DOHH2 (cell line): ENCODE data around the gene PAH.

ENCODE experiments used
- H3F3A ChIP-seq: fragments of 200-600 bp; sonication (generic), shearing (Covaris generic); 2 replicates; pipeline ENCODE4 v1.6.0; 2016; ENCODE audit warnings: antibody characterized with exemption, mild to moderate bottlenecking; ENCODE audit not compliant: control insufficient read depth, insufficient read depth
- H3K27ac ChIP-seq: fragments of 200-600 bp; sonication (generic); 2 replicates; pipeline ENCODE4 v1.5.1; 2014; ENCODE audit warnings: low read depth, mild to moderate bottlenecking, low read length, moderate library complexity
- H3K27me3 ChIP-seq: fragments of 200-600 bp; sonication (generic); 2 replicates; pipeline ENCODE4 v1.6.1; 2014; ENCODE audit warnings: mild to moderate bottlenecking, low read length, mixed read lengths; ENCODE audit not compliant: control insufficient read depth
- H3K36me3 ChIP-seq: fragments of 200-600 bp; sonication (generic); 2 replicates; pipeline ENCODE4 v1.6.1; 2014; ENCODE audit warnings: mild to moderate bottlenecking, low read length, moderate library complexity, mixed read lengths; ENCODE audit not compliant: control insufficient read depth
- H3K4me1 ChIP-seq: fragments of 200-600 bp; sonication (generic); 2 replicates; pipeline ENCODE4 v1.6.1; 2014; ENCODE audit warnings: mild to moderate bottlenecking, low read length, mixed read lengths; ENCODE audit not compliant: control insufficient read depth
- H3K4me2 ChIP-seq: fragments of 200-600 bp; sonication (generic); 2 replicates; pipeline ENCODE4 v1.6.0; 2014; ENCODE audit warnings: mild to moderate bottlenecking, low read length, moderate library complexity
- H3K4me3 ChIP-seq: fragments of 200-600 bp; sonication (generic); 2 replicates; pipeline ENCODE4 v1.5.1; 2014; ENCODE audit warnings: mild to moderate bottlenecking, low read length, mixed read lengths
- H3K79me2 ChIP-seq: fragments of 200-600 bp; sonication (generic); 2 replicates; pipeline ENCODE4 v1.6.1; 2014; ENCODE audit warnings: mild to moderate bottlenecking, low read length, mixed read lengths; ENCODE audit not compliant: control insufficient read depth
- H3K9me2 ChIP-seq: fragments of 200-600 bp; sonication (generic); replicated peaks from 2 replicates; pipeline ENCODE4 v1.6.1; 2014; ENCODE audit warnings: mild to moderate bottlenecking, low read length, mixed read lengths; ENCODE audit not compliant: control insufficient read depth
- H3K9me3 ChIP-seq: fragments of 200-600 bp; sonication (generic); 2 replicates; pipeline ENCODE4 v1.6.1; 2014; ENCODE audit warnings: antibody characterized with exemption, low read length, mixed read lengths; ENCODE audit not compliant: control insufficient read depth, insufficient read depth
- H4K20me1 ChIP-seq: fragments of 200-600 bp; sonication (generic); 2 replicates; pipeline ENCODE4 v1.6.0; 2014; ENCODE audit warnings: low read depth, mild to moderate bottlenecking, antibody characterized with exemption, low read length, moderate library complexity; ENCODE audit not compliant: control insufficient read depth, insufficient read depth
- CTCF ChIP-seq: fragments of 200-600 bp; sonication (generic); IDR thresholded peaks from one replicate; pipeline ENCODE4 v1.5.1; 2014; ENCODE audit warnings: antibody characterized with exemption, mild to moderate bottlenecking, low read depth, low read length; ENCODE audit not compliant: poor library complexity, severe bottlenecking
- EZH2phosphoT487 ChIP-seq: fragments of 200-600 bp; sonication (generic); IDR thresholded peaks from 2 replicates; pipeline ENCODE4 v1.6.1; 2017; ENCODE audit warnings: borderline replicate concordance, mild to moderate bottlenecking, antibody characterized with exemption, low read length, moderate library complexity, mixed read lengths

Gene PAH

GRCh38 chr12:102874819-102875218 lies 42.2 kb downstream of the PAH start:
- Histone ChIP-seq H3K9me3 (no peaks in the 10 kb centered on the region), H3K4me2 (no peak overlapping the region), H3K4me3 (no peak overlapping the region), H3K79me2 (no peaks in the 10 kb centered on the region), H3K36me3 (no peaks in the 10 kb centered on the region), H3K4me1 (no peaks in the 10 kb centered on the region), H3K27ac (no peak overlapping the region), H3F3A (no peaks in the 10 kb centered on the region), H3K27me3 (no peaks in the 10 kb centered on the region), H3K9me2 (no peaks in the 10 kb centered on the region), H4K20me1 (no peaks in the 10 kb centered on the region)
- TF ChIP-seq CTCF (no peak), EZH2phosphoT487 (no peak)

GRCh38 chr12:102873077-102873476 lies 44.0 kb downstream of the PAH start:
- no peaks in the 10 kb centered on the region for H3F3A ChIP-seq

GRCh38 chr12:102871014-102871413 lies 46.0 kb downstream of the PAH start:
- Histone ChIP-seq H3F3A (no peaks in the 10 kb centered on the region), H3K27ac (no peak overlapping the region), H3K4me3 (no peak overlapping the region), H3K4me2 (no peak overlapping the region), H3K36me3 (no peaks in the 10 kb centered on the region), H3K4me1 (no peaks in the 10 kb centered on the region), H3K27me3 (no peaks in the 10 kb centered on the region), H3K9me3 (no peaks in the 10 kb centered on the region), H3K79me2 (no peaks in the 10 kb centered on the region), H4K20me1 (no peaks in the 10 kb centered on the region), H3K9me2 (no peaks in the 10 kb centered on the region)
- no peak for TF ChIP-seq CTCF
- TF ChIP-seq EZH2phosphoT487: no peak

More at GRCh38 chr12:102873077-102873476, 44.0 kb downstream of the PAH start:
- no peaks in the 10 kb centered on the region for H3K9me2 ChIP-seq
- H4K20me1 ChIP-seq: no peaks in the 10 kb centered on the region
- no peak for TF ChIP-seq CTCF
- TF ChIP-seq EZH2phosphoT487: no peak
- no peaks in the 10 kb centered on the region for H3K27me3 ChIP-seq
- H3K79me2 ChIP-seq: no peaks in the 10 kb centered on the region
- H3K4me2 ChIP-seq: no peak overlapping the region
- no peaks in the 10 kb centered on the region for H3K9me3 ChIP-seq
- no peaks in the 10 kb centered on the region for H3K36me3 ChIP-seq
- H3K27ac ChIP-seq: no peak overlapping the region
- no peaks in the 10 kb centered on the region for H3K4me1 ChIP-seq
- H3K4me3 ChIP-seq: no peak overlapping the region

- TF ChIP-seq EZH2phosphoT487: no peak
- no peak for TF ChIP-seq CTCF
- H4K20me1 ChIP-seq: no peaks in the 10 kb centered on the region
- H3K4me1 ChIP-seq: no peaks in the 10 kb centered on the region
- H3K27me3 ChIP-seq: no peaks in the 10 kb centered on the region
- no peaks in the 10 kb centered on the region for H3K36me3 ChIP-seq
- no peaks in the 10 kb centered on the region for H3K9me2 ChIP-seq
- H3K4me3 ChIP-seq: no peak overlapping the region
- no peak overlapping the region for H3K27ac ChIP-seq
- no peaks in the 10 kb centered on the region for H3F3A ChIP-seq
- H3K4me2 ChIP-seq: no peak overlapping the region
- no peaks in the 10 kb centered on the region for H3K9me3 ChIP-seq
- H3K79me2 ChIP-seq: no peaks in the 10 kb centered on the region
These were observed 47.5 kb downstream of the PAH start for GRCh38 chr12:102869571-102869970.
